Activated CD8-positive, alpha-beta memory T cell treated with anti-CD3 and anti-CD28 coated beads, Interleukin-2, amount 50 U/mL, for 24 hours (primary cell): ENCODE data around the gene SP3.

Source experiments
- DNase-seq: peaks from one replicate; pipeline ENCODE4 v3.0.0-alpha.2; 2020; ENCODE audit errors: extremely low read depth

The SP3 gene

GRCh38 chr2:173968551-173968950, 3.4 kb upstream of the SP3 start:
- DNase-seq = no peak

- no peak for DNase-seq
Measured at GRCh38 chr2:173966274-173967098, 1.3 kb upstream of the SP3 start.

GRCh38 chr2:173964565-173965371, 405 bp downstream of the SP3 start:
- DNase-seq = peak; percentile 66

GRCh38 chr2:173963817-173964564, 1.2 kb downstream of the SP3 start:
- peak; percentile 73 for DNase-seq

- DNase-seq = no peak
Measured at GRCh38 chr2:173963323-173963816, 1.8 kb downstream of the SP3 start.

GRCh38 chr2:173962583-173963110, 2.5 kb downstream of the SP3 start:
- no peak for DNase-seq

GRCh38 chr2:173962031-173962430, 3.1 kb downstream of the SP3 start:
- no peak for DNase-seq

GRCh38 chr2:173961346-173961705, 3.8 kb downstream of the SP3 start:
- DNase-seq = no peak

GRCh38 chr2:173959909-173960308, 5.3 kb downstream of the SP3 start:
- no peak for DNase-seq

- no peak for DNase-seq
Measured at GRCh38 chr2:173959358-173959884, 5.8 kb downstream of the SP3 start.

- DNase-seq = no peak
Measured at GRCh38 chr2:173958198-173958846, 6.9 kb downstream of the SP3 start.

GRCh38 chr2:173957517-173957916, 7.7 kb downstream of the SP3 start:
- DNase-seq = no peak

GRCh38 chr2:173956454-173956853, 8.7 kb downstream of the SP3 start:
- DNase-seq = no peak

- no peak for DNase-seq
Measured at GRCh38 chr2:173955867-173956266, 9.3 kb downstream of the SP3 start.

GRCh38 chr2:173955004-173955403, 10.2 kb downstream of the SP3 start:
- DNase-seq = no peak

- no peak for DNase-seq
Measured at GRCh38 chr2:173953047-173953424, 12.1 kb downstream of the SP3 start.

- no peak for DNase-seq
Measured at GRCh38 chr2:173952267-173953046, 12.7 kb downstream of the SP3 start.

GRCh38 chr2:173948842-173949241, 16.3 kb downstream of the SP3 start:
- no peak for DNase-seq

- no peak for DNase-seq
Measured at GRCh38 chr2:173948198-173948597, 17.0 kb downstream of the SP3 start.

GRCh38 chr2:173947131-173947530, 18.0 kb downstream of the SP3 start:
- DNase-seq = no peak
